NCI-H748 treated with DMSO at 0.1 percent for 48 hours (cell line): ENCODE measurements around the gene FRMD8.

ENCODE experiments used
- DNase-seq: peaks from one replicate; lab custom pipeline; 2025; lab: John Stamatoyannopoulos, UW

Gene FRMD8

DNA sequence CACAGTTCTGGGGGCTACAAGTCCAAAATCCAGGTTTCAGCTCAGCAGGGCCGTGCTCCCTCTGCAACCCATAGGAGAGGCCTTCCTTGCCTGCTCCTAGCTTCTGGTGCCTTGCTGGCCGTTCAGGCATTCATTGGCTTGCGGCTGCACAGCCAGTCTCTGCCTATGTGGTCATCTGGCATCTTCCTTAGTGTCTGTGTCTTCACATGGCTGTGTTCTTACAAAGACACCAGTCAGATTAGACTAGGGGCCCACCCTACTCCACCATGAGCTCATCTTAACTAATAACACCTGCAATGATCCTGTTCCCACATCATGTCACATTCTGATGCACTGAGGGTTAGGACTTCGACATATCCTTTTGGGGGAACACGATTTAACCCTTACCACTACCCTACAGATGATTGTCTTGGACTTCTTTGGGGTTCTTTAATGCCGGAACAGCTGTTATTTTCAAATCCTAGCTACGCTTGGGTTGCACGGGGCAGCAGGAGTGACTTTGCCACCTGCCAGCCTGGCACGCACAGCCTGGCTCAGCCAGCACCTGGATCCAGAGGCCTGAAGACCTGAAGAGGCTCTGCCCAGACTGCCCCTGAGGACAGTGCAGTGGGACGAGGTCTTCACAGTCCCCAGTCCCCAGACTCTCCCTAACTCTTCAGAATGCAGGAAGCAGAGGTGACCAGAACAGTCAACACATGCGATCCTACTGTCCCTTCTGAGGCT lies 28.5 kb downstream of the FRMD8 start:
- DNase-seq, result no peak

DNA sequence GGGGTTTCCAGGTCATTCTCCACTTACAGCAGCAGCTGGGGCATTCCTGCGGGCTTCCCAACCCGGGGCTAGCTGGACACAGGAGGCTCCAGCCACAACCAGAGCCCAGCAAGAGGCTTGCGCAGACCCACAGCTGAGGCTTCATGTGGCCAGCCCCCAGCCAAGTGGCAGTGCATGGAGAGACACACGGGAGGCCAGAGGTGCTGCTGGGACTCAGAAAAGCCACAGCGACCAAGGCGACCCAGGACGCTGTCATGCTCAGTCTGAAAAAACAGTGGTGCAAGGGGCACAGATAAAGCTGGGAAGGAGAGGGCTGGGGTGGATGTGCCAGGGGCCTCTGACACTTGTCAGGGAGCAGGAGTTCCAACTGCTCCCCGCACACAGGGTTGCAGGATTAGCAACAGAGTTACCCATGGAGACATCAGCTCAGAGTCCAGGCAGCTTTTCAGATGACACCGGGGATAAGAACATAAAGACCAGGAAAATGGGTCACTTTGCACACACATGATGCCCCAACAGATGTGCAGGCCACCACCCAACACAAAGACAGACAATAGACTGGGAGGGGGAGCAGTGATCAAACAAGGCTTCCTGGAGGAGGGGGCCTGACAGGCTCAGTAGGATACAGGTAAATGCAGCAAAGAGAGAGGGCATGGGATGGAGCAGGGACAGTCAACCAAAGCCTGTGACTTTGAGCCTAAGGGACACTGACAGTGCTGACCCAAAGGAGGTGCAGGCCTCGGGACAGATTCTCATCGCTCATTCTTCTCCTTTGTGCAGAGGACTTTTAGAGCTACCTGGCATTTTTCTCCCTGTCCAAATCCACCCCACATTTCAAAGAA lies 29.3 kb downstream of the FRMD8 start:
- DNase-seq, result no peak

- peak; percentile 56 for DNase-seq
These were observed 29.9 kb downstream of the FRMD8 start for GRCh38 chr11:65416341-65416824.

GRCh38 chr11:65416841-65417701 lies 30.6 kb downstream of the FRMD8 start:
- DNase-seq, result no peak

DNA sequence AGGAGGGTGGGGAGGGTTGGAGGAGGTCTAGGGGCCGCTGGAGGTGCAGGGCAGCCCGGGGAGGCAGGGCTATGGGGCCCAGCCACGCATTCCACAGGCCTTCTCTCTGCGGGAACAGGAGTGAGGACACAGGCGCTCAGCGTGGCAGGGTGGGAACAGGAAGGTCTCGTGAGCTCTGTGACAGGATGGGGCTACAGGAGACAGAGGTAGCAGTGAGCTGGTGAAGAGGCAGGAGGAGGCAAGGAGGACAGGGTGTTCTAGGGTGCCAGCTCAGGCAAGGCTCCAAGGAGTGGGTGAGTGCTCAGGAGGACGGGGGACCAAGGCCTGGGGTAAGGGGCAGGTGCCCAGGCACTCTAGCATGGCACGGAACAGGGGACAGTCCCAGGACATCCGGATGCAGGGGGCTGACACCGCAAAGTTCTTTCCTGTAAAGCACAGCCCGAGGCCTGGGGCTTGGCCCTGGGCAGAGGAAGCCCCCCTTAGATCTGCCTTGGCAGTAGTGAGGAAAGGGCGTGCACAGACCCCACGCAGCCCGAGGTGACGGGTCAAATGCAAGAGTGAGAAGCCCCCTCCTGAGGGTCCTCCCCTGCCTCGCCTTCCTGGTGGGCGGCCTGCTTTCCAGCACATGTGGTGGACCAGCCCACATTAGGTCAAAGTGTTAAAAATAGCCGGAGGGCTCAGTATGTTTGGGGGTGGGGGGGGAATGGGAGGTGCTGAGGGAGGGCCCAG lies 31.4 kb downstream of the FRMD8 start:
- DNase-seq, result no peak

DNA sequence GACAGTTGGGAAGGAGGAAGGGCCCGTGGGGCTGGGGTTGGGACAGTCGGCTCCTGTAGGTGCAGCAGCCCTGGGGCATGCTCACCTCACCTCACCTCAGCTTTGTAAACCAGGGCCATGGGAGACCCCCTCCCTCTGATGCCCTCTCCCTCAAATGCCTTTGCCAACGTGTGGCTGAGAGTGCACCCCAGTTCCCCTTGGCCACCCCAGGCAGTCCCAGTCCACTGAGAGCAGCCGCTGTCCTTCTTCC lies 31.9 kb downstream of the FRMD8 start:
- DNase-seq, result no peak

- DNase-seq, result peak; percentile 71
These were observed 32.4 kb downstream of the FRMD8 start for GRCh38 chr11:65418681-65419459.

DNA sequence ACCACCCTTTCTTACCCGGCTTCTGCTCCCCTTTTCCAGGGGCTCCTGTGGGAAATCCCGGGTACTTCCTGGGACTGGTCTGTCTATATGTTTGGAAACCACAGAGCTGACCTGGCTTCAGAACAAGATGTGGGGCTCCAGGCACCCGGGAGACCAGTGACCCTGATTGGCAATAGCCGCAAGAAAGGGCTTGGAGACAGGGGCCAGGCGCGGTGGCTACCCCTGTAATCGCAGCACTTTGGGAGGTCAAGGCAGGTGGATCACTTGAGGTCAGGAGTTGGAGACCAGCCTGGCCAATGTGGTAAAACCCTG lies 33.0 kb downstream of the FRMD8 start:
- DNase-seq, result no peak

- no peak for DNase-seq
These were observed 33.5 kb downstream of the FRMD8 start for GRCh38 chr11:65419772-65420481.

DNA sequence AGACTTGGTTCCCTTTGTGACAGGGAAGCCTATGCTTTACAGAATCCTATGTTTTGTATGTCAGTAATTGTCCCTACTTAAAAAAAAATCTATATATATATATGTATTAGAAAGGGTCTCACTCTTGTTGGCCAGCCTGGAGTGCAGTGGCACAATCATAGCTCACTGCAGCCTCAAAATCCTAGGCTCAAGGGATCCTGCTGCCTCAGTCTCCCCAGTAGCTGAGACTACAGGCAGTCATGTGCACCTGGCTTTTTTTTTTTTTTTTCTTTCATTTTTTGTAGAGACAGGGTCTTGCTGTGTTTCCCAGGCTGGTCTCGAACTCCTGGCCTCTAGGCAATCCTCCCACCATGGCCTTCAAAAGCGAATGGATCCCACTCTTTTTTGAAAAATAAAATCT lies 34.1 kb downstream of the FRMD8 start:
- DNase-seq, result no peak

GRCh38 chr11:65420979-65421793 lies 34.7 kb downstream of the FRMD8 start:
- DNase-seq, result peak; percentile 61

- DNase-seq, result peak; percentile 30
These were observed 35.6 kb downstream of the FRMD8 start for GRCh38 chr11:65421794-65422632.

- no peak for DNase-seq
These were observed 36.4 kb downstream of the FRMD8 start, which contains the start of gene NEAT1 for GRCh38 chr11:65422633-65423515. Gene NEAT1, plus strand, starts transcription at chr11:65422798.

DNA sequence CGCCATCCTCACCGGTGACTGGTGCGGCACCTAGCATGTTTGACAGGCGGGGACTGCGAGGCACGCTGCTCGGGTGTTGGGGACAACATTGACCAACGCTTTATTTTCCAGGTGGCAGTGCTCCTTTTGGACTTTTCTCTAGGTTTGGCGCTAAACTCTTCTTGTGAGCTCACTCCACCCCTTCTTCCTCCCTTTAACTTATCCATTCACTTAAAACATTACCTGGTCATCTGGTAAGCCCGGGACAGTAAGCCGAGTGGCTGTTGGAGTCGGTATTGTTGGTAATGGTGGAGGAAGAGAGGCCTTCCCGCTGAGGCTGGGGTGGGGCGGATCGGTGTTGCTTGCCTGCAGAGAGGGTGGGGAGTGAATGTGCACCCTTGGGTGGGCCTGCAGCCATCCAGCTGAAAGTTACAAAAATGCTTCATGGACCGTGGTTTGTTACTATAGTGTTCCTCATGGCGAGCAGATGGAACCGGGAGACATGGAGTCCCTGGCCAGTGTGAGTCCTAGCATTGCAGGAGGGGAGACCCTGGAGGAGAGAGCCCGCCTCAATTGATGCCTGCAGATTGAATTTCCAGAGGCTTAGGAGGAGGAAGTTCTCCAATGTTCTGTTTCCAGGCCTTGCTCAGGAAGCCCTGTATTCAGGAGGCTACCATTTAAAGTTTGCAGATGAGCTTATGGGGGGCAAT lies 37.2 kb downstream of the FRMD8 start:
- no peak for DNase-seq

DNA sequence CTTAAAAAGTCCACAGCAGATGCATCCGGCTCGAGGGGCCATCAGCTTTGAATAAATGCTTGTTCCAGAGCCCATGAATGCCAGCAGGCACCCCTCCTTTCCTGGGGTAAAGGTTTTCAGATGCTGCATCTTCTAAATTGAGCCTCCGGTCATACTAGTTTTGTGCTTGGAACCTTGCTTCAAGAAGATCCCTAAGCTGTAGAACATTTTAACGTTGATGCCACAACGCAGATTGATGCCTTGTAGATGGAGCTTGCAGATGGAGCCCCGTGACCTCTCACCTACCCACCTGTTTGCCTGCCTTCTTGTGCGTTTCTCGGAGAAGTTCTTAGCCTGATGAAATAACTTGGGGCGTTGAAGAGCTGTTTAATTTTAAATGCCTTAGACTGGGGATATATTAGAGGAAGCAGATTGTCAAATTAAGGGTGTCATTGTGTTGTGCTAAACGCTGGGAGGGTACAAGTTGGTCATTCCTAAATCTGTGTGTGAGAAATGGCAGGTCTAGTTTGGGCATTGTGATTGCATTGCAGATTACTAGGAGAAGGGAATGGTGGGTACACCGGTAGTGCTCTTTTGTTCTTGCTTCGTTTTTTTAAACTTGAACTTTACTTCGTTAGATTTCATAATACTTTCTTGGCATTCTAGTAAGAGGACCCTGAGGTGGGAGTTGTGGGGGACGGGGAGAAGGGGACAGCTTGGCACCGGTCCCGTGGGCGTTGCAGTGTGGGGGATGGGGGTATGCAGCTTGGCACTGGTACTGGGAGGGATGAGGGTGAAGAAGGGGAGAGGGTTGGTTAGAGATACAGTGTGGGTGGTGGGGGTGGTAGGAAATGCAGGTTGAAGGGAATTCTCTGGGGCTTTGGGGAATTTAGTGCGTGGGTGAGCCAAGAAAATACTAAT lies 38.0 kb downstream of the FRMD8 start:
- DNase-seq, result no peak
